ENCODE data around the gene ABCB1.

DNA sequence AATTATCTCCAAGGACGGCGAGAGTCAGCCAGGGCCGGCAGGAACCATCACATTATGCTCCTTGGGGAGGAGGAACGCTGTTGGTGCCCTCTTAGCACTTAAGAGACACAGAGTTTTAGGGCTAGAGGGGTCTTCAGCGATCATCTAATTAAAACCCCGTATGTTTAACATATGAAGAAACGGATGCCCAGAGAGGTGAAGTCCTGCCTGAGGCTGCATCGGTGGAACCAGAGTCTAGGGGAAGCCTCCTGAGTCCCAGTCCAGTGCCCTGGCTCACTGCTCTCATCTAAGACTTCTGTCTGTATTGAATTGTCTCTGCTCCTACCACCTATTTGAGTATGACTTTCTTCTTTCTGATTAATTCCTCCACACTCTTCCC is 124.5 kb downstream of the ABCB1 start:
- TF ChIP-seq, protein P1, sequence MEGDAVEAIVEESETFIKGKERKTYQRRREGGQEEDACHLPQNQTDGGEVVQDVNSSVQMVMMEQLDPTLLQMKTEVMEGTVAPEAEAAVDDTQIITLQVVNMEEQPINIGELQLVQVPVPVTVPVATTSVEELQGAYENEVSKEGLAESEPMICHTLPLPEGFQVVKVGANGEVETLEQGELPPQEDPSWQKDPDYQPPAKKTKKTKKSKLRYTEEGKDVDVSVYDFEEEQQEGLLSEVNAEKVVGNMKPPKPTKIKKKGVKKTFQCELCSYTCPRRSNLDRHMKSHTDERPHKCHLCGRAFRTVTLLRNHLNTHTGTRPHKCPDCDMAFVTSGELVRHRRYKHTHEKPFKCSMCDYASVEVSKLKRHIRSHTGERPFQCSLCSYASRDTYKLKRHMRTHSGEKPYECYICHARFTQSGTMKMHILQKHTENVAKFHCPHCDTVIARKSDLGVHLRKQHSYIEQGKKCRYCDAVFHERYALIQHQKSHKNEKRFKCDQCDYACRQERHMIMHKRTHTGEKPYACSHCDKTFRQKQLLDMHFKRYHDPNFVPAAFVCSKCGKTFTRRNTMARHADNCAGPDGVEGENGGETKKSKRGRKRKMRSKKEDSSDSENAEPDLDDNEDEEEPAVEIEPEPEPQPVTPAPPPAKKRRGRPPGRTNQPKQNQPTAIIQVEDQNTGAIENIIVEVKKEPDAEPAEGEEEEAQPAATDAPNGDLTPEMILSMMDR (optimal IDR thresholded peaks at IDR 0.05 in 1 of 3, IDR thresholded peaks at IDR 0.05 in 1 of 3, conservative IDR thresholded peaks at IDR 0.05 in 1 of 3; ENCODE audit: extremely low read depth in 1 of 3, insufficient read depth in 2 of 3, low read length in 3 of 3): no peak
- no peak for TF ChIP-seq EZH2 (IDR thresholded peaks at IDR 0.05; ENCODE audit: low read length)

Measured in keratinocyte (primary cell).